Muscle of leg (tissue), 11 donors: ENCODE results near the gene PROC. TPM values are rescaled to one million over a fixed set of nuclear protein-coding genes. Genes with fewer than 3 reads are reported as not detected.

ENCODE experiments used
- DNase-seq: peaks from one replicate; pipeline ENCODE4 v3.0.0; 2013
- H3K27ac ChIP-seq: one replicate; pipeline ENCODE4 v1.5.1; 2013; ENCODE audit warnings: mild to moderate bottlenecking, low read length, control low read depth
- H3K27me3 ChIP-seq: one replicate; pipeline ENCODE4 v1.6.1; 2013; ENCODE audit warnings: low read length; ENCODE audit not compliant: control insufficient read depth, insufficient read depth
- H3K36me3 ChIP-seq: one replicate; pipeline ENCODE4 v1.6.1; 2013; ENCODE audit warnings: low read length; ENCODE audit not compliant: control insufficient read depth, insufficient read depth
- H3K4me1 ChIP-seq: one replicate; pipeline ENCODE4 v1.6.1; 2013; ENCODE audit warnings: low read length; ENCODE audit not compliant: control insufficient read depth, insufficient read depth
- H3K4me3 ChIP-seq: one replicate; pipeline ENCODE4 v1.5.1; 2013; ENCODE audit warnings: low read length, control low read depth
- H3K9me3 ChIP-seq: replicated peaks from 2 replicates; pipeline ENCODE4 v1.6.1; 2013; ENCODE audit warnings: low read depth, low read length; ENCODE audit not compliant: control insufficient read depth
- WGBS: methylation state at CpG from one replicate; pipeline ENCODE4 v1.1.5; 2013; ENCODE audit warnings: missing lambda C conversion rate; ENCODE audit not compliant: insufficient coverage; 5-methylcytosine and 5-hydroxymethylcytosine counted together
- polyA plus RNA-seq, 8 donors: library from polyadenylated mRNA; unstranded; fragments of 120-200 nt; gene quantifications; one replicate each; pipeline versions ENCODE4 v1.2.1 to v1.2.3, GENCODE V29; 2013; ENCODE audit warnings: inconsistent platforms in 1 of 8, low replicate concordance in 1 of 8; ENCODE audit not compliant: insufficient read length in 8 of 8, insufficient read depth in 1 of 8
- total RNA-seq: library from RNA; stranded (reverse); fragments of 120-200 nt; gene quantifications from one replicate; pipeline ENCODE4 v1.2.4, GENCODE V29; 2013

PROC gene
- total and polyA plus RNA-seq, 9 donors, result 0.04 to 1.2 (median 0.39) TPM

- no peak for DNase-seq
- peaks cover 13% of the 10 kb centered on the region for H3K4me1 ChIP-seq
- H3K27me3 ChIP-seq, result no peaks in the 10 kb centered on the region
- no peak overlapping the region for H3K27ac ChIP-seq
- H3K36me3 ChIP-seq, result no peaks in the 10 kb centered on the region
- no peak overlapping the region for H3K4me3 ChIP-seq
- no peaks in the 10 kb centered on the region for H3K9me3 ChIP-seq
- WGBS, result 60% methylated on average over 1 of the region's 1 CpG
Observed at GRCh38 chr2:127392828-127393578, 25.2 kb upstream of the PROC start.

GRCh38 chr2:127394492-127394891 is 23.7 kb upstream of the PROC start:
- no peak overlapping the region for H3K27ac ChIP-seq
- H3K9me3 ChIP-seq, result no peaks in the 10 kb centered on the region
- no peaks in the 10 kb centered on the region for H3K36me3 ChIP-seq
- peaks cover 11% of the 10 kb centered on the region for H3K4me1 ChIP-seq
- H3K27me3 ChIP-seq, result no peaks in the 10 kb centered on the region
- no peak for DNase-seq
- WGBS, result 65% methylated on average over 3 of the region's 3 CpGs
- no peak overlapping the region for H3K4me3 ChIP-seq

- no peaks in the 10 kb centered on the region for H3K36me3 ChIP-seq
- no peak overlapping the region for H3K4me3 ChIP-seq
- WGBS, result 84% methylated on average over 8 of the region's 9 CpGs
- H3K27ac ChIP-seq, result peak overlapping the region; percentile 6
- H3K4me1 ChIP-seq, result peaks cover 33% of the 10 kb centered on the region
- H3K9me3 ChIP-seq, result no peaks in the 10 kb centered on the region
- no peak for DNase-seq
- H3K27me3 ChIP-seq, result no peaks in the 10 kb centered on the region
Observed at GRCh38 chr2:127397568-127398238, 20.5 kb upstream of the PROC start.

GRCh38 chr2:127398239-127398590 is 20.0 kb upstream of the PROC start:
- H3K27ac ChIP-seq, result no peak overlapping the region
- H3K9me3 ChIP-seq, result no peaks in the 10 kb centered on the region
- H3K4me3 ChIP-seq, result no peak overlapping the region
- no peaks in the 10 kb centered on the region for H3K36me3 ChIP-seq
- peaks cover 33% of the 10 kb centered on the region for H3K4me1 ChIP-seq
- DNase-seq, result peak; percentile 87
- WGBS, result 62% methylated on average over 3 of the region's 4 CpGs
- no peaks in the 10 kb centered on the region for H3K27me3 ChIP-seq

- no peaks in the 10 kb centered on the region for H3K36me3 ChIP-seq
- WGBS, result 56% methylated on average over 8 of the region's 9 CpGs
- peak overlapping the region; percentile 45 for H3K27ac ChIP-seq
- peak overlapping the region; percentile 14 for H3K4me3 ChIP-seq
- peaks cover 37% of the 10 kb centered on the region for H3K4me1 ChIP-seq
- no peaks in the 10 kb centered on the region for H3K27me3 ChIP-seq
- no peak for DNase-seq
- H3K9me3 ChIP-seq, result no peaks in the 10 kb centered on the region
Observed at GRCh38 chr2:127400533-127400896, 17.7 kb upstream of the PROC start.

GRCh38 chr2:127400897-127401756 is 17.1 kb upstream of the PROC start:
- DNase-seq, result peak; percentile 85
- Histone ChIP-seq H3K27me3 (no peaks in the 10 kb centered on the region), H3K9me3 (no peaks in the 10 kb centered on the region), H3K27ac (peak overlapping the region; percentile 45), H3K36me3 (no peaks in the 10 kb centered on the region), H3K4me3 (peak overlapping the region; percentile 14), H3K4me1 (peaks cover 37% of the 10 kb centered on the region)
- 29% methylated on average over 29 of the region's 39 CpGs for WGBS

GRCh38 chr2:127401757-127402695 is 16.2 kb upstream of the PROC start:
- Histone ChIP-seq H3K36me3 (no peaks in the 10 kb centered on the region), H3K4me1 (peaks cover 37% of the 10 kb centered on the region), H3K4me3 (no peak overlapping the region), H3K27ac (peak overlapping the region; percentile 11), H3K9me3 (no peaks in the 10 kb centered on the region), H3K27me3 (no peaks in the 10 kb centered on the region)
- no peak for DNase-seq
- 73% methylated on average over 7 of the region's 11 CpGs for WGBS

- 27% methylated on average over 3 of the region's 3 CpGs for WGBS
- H3K9me3 ChIP-seq, result no peaks in the 10 kb centered on the region
Observed at GRCh38 chr2:127403460-127403859, 14.8 kb upstream of the PROC start.

GRCh38 chr2:127404466-127405254 is 13.6 kb upstream of the PROC start:
- H3K4me1 ChIP-seq, result peaks cover 34% of the 10 kb centered on the region
- no peaks in the 10 kb centered on the region for H3K9me3 ChIP-seq
- WGBS, result 64% methylated on average over 3 of the region's 7 CpGs
- H3K27ac ChIP-seq, result no peak overlapping the region
- no peak overlapping the region for H3K4me3 ChIP-seq
- no peaks in the 10 kb centered on the region for H3K27me3 ChIP-seq
- DNase-seq, result peak; percentile 55
- no peaks in the 10 kb centered on the region for H3K36me3 ChIP-seq

More at GRCh38 chr2:127403460-127403859, 14.8 kb upstream of the PROC start:
- H3K4me3 ChIP-seq, result no peak overlapping the region
- no peak overlapping the region for H3K27ac ChIP-seq
- no peak for DNase-seq
- no peaks in the 10 kb centered on the region for H3K27me3 ChIP-seq
- H3K4me1 ChIP-seq, result peaks cover 30% of the 10 kb centered on the region
- H3K36me3 ChIP-seq, result no peaks in the 10 kb centered on the region
